ENCODE data around the gene ATP5PD. TPM values are rescaled to one million over a fixed set of nuclear protein-coding genes. Genes with fewer than 3 reads are reported as not detected.
A peak's percentile ranks its signal among the peaks of the same experiment; 100 is the strongest.
"Not testable (repeated sequence)": the region's sequence is repeated elsewhere in the genome, so short reads cannot be mapped to it uniquely, and the experiment has no call there.

ATP5PD gene
- total RNA-seq, 2 donors from 2014 or later = 164 to 216 TPM

DNA sequence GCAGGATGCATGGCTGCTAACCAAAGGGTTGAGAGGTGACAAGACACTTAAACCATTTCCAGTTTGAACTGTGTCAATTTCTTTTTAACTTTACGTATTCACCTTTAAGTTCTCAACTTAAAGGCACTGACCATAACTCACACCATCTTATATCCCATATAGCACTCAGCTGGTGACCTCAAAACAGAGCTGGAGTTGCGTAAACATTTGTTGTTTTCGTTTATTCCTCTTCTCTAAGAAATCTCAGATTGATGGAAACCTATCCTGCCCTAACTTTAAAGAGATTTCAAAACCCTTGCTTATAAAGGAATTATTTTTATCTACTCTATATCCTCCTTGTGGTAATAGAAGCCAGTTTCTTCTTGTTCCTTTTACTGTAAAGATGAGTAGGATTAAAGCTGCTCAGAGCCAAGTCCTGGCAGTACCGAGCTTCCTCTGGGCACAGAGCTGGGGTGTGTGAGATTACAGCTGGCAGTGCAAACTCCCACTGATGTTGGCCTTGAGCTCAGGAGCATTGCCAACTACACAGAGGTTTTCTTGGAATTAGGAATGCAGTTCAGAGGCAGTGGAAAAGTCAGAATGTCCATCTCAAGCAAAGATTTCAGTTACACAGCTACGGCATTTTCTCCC is 1.6 kb upstream of the ATP5PD start:
- peak overlapping the region; percentile 90 for H3K27ac Mint-ChIP-seq
- no peaks in the 10 kb centered on the region for H3K9me3 Mint-ChIP-seq
- peaks cover 16% of the 10 kb centered on the region for H3K4me1 Mint-ChIP-seq
- no peak for ATAC-seq (replicated peaks)
- H3K36me3 Mint-ChIP-seq (ENCODE audit: low read depth) = peaks cover 54% of the 10 kb centered on the region
- H3K27me3 Mint-ChIP-seq = no peaks in the 10 kb centered on the region
- peak overlapping the region; percentile 92 for H3K4me3 Mint-ChIP-seq

- peak; percentile 3 for ATAC-seq (replicated peaks)
- Mint-ChIP-seq H3K27ac (peak overlapping the region; percentile 90), H3K4me1 (peaks cover 16% of the 10 kb centered on the region), H3K4me3 (peak overlapping the region; percentile 92), H3K9me3 (no peaks in the 10 kb centered on the region), H3K27me3 (no peaks in the 10 kb centered on the region), H3K36me3 (ENCODE audit: low read depth) (peaks cover 48% of the 10 kb centered on the region)
Measured at GRCh38 chr17:75047398-75048098, 779 bp upstream of the ATP5PD start.

GRCh38 chr17:75045946-75046406 is 793 bp downstream of the ATP5PD start:
- not testable (repeated sequence) for H3K9me3 Mint-ChIP-seq; ATAC-seq (replicated peaks); H3K27me3 Mint-ChIP-seq
- peak overlapping the region; percentile 92 for H3K4me3 Mint-ChIP-seq
- H3K36me3 Mint-ChIP-seq (ENCODE audit: low read depth) = peaks cover 48% of the 10 kb centered on the region
- H3K27ac Mint-ChIP-seq = peak overlapping the region; percentile 96
- peaks cover 16% of the 10 kb centered on the region for H3K4me1 Mint-ChIP-seq

DNA sequence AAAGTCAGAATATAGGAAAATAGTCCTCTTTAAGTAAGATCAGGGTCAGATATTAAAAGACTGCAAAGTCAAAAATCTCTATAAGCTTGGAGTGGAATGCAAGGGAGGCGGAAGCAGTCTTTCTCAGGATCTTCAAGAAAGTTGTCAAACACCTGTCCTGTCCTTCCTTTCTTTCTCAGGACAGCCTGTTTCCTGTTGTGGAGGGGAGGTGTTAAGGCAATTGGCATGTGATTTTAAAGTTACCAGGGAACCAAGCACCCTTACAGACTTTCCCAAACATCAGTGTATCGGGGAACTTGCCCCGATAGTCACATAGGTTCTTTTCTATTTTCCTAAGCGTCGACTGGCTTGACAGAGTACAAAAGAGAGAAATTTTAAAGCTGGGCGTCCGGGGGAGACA is 2.1 kb downstream of the ATP5PD start:
- Mint-ChIP-seq H3K9me3 (no peaks in the 10 kb centered on the region), H3K36me3 (ENCODE audit: low read depth) (peaks cover 48% of the 10 kb centered on the region), H3K27ac (peak overlapping the region; percentile 52), H3K27me3 (no peaks in the 10 kb centered on the region), H3K4me3 (peak overlapping the region; percentile 92), H3K4me1 (peaks cover 20% of the 10 kb centered on the region)
- ATAC-seq (replicated peaks) = no peak

DNA sequence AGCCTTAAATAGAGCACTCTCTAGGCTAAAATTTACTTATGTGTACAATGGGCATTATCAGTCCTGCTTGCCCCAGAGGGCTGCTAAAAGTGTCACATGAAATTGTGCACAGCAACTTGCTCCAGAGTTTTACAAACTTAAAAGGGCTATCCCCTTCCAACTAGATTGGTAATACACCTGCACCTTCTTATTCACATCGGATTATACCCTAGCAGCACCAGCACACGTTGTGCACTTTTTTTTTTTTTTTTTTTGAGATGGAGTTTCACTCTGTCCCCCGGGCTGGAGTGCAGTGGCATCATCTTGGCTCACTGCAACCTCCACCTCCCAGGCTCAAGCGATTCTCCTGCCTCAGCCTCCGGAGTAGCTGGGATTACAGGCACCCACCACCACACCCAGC is 3.0 kb downstream of the ATP5PD start:
- H3K9me3 Mint-ChIP-seq; H3K27me3 Mint-ChIP-seq; H3K4me3 Mint-ChIP-seq; H3K27ac Mint-ChIP-seq; ATAC-seq (replicated peaks): not testable (repeated sequence)
- Mint-ChIP-seq H3K4me1 (peaks cover 17% of the 10 kb centered on the region), H3K36me3 (ENCODE audit: low read depth) (peaks cover 54% of the 10 kb centered on the region)

- no peak overlapping the region for H3K27ac Mint-ChIP-seq
- peaks cover 59% of the 10 kb centered on the region for H3K36me3 Mint-ChIP-seq (ENCODE audit: low read depth)
- no peak overlapping the region for H3K4me3 Mint-ChIP-seq
- no peaks in the 10 kb centered on the region for H3K27me3 Mint-ChIP-seq
- no peak for ATAC-seq (replicated peaks)
- peaks cover 13% of the 10 kb centered on the region for H3K4me1 Mint-ChIP-seq
- no peaks in the 10 kb centered on the region for H3K9me3 Mint-ChIP-seq
Measured at GRCh38 chr17:75041656-75042280, 5.0 kb downstream of the ATP5PD start.

- peaks cover 24% of the 10 kb centered on the region for H3K4me1 Mint-ChIP-seq
- H3K27ac Mint-ChIP-seq = peak overlapping the region; percentile 7
- H3K27me3 Mint-ChIP-seq = no peaks in the 10 kb centered on the region
- H3K9me3 Mint-ChIP-seq = no peaks in the 10 kb centered on the region
- H3K36me3 Mint-ChIP-seq (ENCODE audit: low read depth) = peaks cover 66% of the 10 kb centered on the region
- no peak overlapping the region for H3K4me3 Mint-ChIP-seq
- no peak for ATAC-seq (replicated peaks)
Measured at GRCh38 chr17:75039238-75039637, 7.5 kb downstream of the ATP5PD start.

GRCh38 chr17:75036643-75037268 is 10.0 kb downstream of the ATP5PD start:
- ATAC-seq (replicated peaks) = peak; percentile 68
- Mint-ChIP-seq H3K36me3 (ENCODE audit: low read depth) (peaks cover 66% of the 10 kb centered on the region), H3K9me3 (no peaks in the 10 kb centered on the region), H3K27ac (peak overlapping the region; percentile 79), H3K4me1 (peaks cover 42% of the 10 kb centered on the region), H3K4me3 (peak overlapping the region; percentile 71), H3K27me3 (no peaks in the 10 kb centered on the region)

- Mint-ChIP-seq H3K9me3 (no peaks in the 10 kb centered on the region), H3K27me3 (no peaks in the 10 kb centered on the region), H3K4me3 (peak overlapping the region; percentile 71), H3K27ac (peak overlapping the region; percentile 99), H3K36me3 (ENCODE audit: low read depth) (peaks cover 42% of the 10 kb centered on the region), H3K4me1 (peaks cover 35% of the 10 kb centered on the region)
- peak; percentile 65 for ATAC-seq (replicated peaks)
Measured at GRCh38 chr17:75034236-75034908, 12.4 kb downstream of the ATP5PD start.

GRCh38 chr17:75033346-75034235 is 13.2 kb downstream of the ATP5PD start:
- Mint-ChIP-seq H3K9me3 (no peaks in the 10 kb centered on the region), H3K27ac (peak overlapping the region; percentile 99), H3K27me3 (no peaks in the 10 kb centered on the region), H3K4me1 (peaks cover 35% of the 10 kb centered on the region), H3K4me3 (peak overlapping the region; percentile 71), H3K36me3 (ENCODE audit: low read depth) (peaks cover 34% of the 10 kb centered on the region)
- ATAC-seq (replicated peaks) = peak; percentile 50

GRCh38 chr17:75032720-75033280 is 14.0 kb downstream of the ATP5PD start:
- Mint-ChIP-seq H3K9me3 (no peaks in the 10 kb centered on the region), H3K36me3 (ENCODE audit: low read depth) (peaks cover 30% of the 10 kb centered on the region), H3K4me1 (peaks cover 35% of the 10 kb centered on the region), H3K27me3 (no peaks in the 10 kb centered on the region), H3K4me3 (peak overlapping the region; percentile 71), H3K27ac (peak overlapping the region; percentile 42)
- peak; percentile 8 for ATAC-seq (replicated peaks)

DNA sequence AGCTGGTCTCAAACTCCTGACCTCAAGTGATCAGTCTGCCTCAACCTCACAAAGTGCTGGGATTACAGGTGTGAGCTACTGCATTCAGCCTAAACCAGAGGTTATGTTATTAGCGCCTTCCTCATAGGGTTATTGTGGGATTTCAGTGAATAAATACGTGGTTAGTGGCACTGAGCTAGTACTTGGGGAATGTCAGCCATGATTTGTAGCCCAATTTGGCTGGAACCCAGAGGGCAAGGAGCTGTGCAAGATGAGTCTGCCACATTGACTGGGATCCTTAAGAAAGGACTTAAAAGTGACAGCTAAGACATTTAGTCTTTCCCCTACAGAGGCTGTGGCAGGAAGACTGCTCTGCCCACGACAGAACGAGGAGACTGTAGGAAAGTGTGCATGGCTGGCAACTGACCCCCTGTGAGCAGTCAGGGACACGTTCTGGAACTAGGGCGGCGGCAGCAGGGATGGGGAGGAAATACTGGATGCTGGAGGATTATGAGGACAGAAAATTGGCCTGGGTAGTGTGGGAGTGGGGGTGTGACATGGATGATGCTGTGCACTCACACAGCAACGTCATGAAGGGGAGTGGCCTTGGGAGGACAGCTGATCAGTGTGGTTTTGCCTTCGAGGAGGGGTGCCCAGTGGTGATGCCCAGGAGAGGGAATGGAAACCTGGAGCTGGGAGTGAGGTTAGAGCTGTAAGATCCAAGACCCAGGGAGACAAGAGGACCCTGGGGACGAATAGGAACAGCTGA is 14.6 kb downstream of the ATP5PD start:
- Mint-ChIP-seq H3K9me3 (no peaks in the 10 kb centered on the region), H3K4me3 (peak overlapping the region; percentile 71), H3K4me1 (peaks cover 35% of the 10 kb centered on the region), H3K27me3 (no peaks in the 10 kb centered on the region), H3K36me3 (ENCODE audit: low read depth) (peaks cover 30% of the 10 kb centered on the region), H3K27ac (peak overlapping the region; percentile 42)
- peak; percentile 62 for ATAC-seq (replicated peaks)
